Activated naive CD4-positive, alpha-beta T cell treated with anti-CD3 and anti-CD28 coated beads, Interleukin-2, amount 50 U/mL, for 72 hours (primary cell): Measurements from ENCODE around the gene SNAP23. TPM values are rescaled to one million over a fixed set of nuclear protein-coding genes. Genes with fewer than 3 reads are reported as not detected.

Experiments
- ATAC-seq, 2 donors: fragments of 150-1000 bp; cut with Tn5 transposase; 2 replicates each; pipeline ENCODE4 v1.10.0; 2021; ENCODE audit warnings: mild to moderate bottlenecking in 2 of 2, moderate library complexity in 2 of 2
- DNase-seq, 2 donors: peaks; one replicate each; pipeline ENCODE4 v3.0.0; 2021 to 2022; ENCODE audit warnings: low spot score in 2 of 2
- H3K27ac Mint-ChIP-seq, 2 donors: one replicate each; pipeline ENCODE4 v1.8.0; 2022; ENCODE audit warnings: mild to moderate bottlenecking in 2 of 2, mixed read lengths in 2 of 2
- H3K36me3 Mint-ChIP-seq, 2 donors: one replicate each; pipeline ENCODE4 v1.8.0; 2022; ENCODE audit warnings: mixed read lengths in 2 of 2
- H3K9me3 Mint-ChIP-seq, 2 donors: one replicate each; pipeline ENCODE4 v1.8.0; 2022; ENCODE audit warnings: mixed read lengths in 2 of 2
- total RNA-seq, 2 donors: library from RNA; stranded (reverse); gene quantifications; one replicate each; pipeline ENCODE4 v1.2.3, GENCODE V29; 2022

The SNAP23 gene
- total RNA-seq, 2 donors from 2014 or later: 66.7 to 68.6 TPM

GRCh38 chr15:42490671-42491538 lies 4.5 kb upstream of the SNAP23 start, which contains the start of gene ZNF106:
Gene ZNF106, minus strand, starts transcription at chr15:42491141. Its CDS starts 18,852 bp downstream, at chr15:42472289.
- peaks cover 22 to 27% of the 10 kb centered on the region in 2 donors for H3K36me3 Mint-ChIP-seq
- no peaks in the 10 kb centered on the region for H3K9me3 Mint-ChIP-seq
- H3K27ac Mint-ChIP-seq: peak within 1 kb of the TSS; percentile 98 to 100
- DNase-seq: peak; percentile 83 to 87
- ATAC-seq: peak; percentile 55 to 67

DNA sequence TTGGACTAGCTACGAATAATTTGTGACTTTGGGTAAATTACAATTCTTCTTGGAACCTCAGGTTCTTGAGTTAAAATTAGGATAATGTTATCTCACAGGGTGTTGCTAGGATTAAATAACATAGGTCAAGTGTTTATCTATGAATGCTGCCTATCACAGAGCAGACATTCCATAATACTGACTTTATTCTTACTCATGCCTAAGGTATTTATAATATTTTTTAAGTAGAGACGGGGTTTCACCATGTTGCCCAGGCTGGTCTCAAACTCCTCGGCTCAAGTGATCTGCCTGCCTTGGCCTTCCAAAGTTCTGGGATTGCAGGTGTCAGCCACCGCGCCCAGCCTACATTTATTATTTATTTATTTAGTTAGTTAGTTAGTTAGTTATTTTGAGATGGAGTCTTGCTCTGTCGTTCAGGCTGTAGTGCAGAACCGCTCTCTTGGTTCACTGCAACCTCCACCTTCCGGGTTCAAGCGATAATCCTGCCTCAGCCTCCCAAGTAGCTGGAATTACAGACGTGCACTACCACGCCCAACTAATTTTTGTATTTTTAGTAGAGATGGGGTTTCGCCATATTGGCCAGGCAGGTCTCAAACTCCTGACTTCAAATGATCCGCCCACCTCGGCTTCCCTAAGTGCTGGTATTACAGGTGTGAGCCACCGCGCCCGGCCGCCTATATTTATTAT lies 3.8 kb upstream of the SNAP23 start:
- DNase-seq: no peak
- Mint-ChIP-seq H3K27ac (peak overlapping the region; percentile 98 to 100), H3K36me3 (peaks cover 25 to 30% of the 10 kb centered on the region in 2 donors), H3K9me3 (no peaks in the 10 kb centered on the region)
- no peak for ATAC-seq

GRCh38 chr15:42493679-42494078 lies 1.8 kb upstream of the SNAP23 start:
- Mint-ChIP-seq H3K36me3 (peaks cover 24 to 25% of the 10 kb centered on the region in 2 donors), H3K9me3 (no peaks in the 10 kb centered on the region), H3K27ac (peak overlapping the region; percentile 17 to 87)
- no peak for ATAC-seq
- no peak for DNase-seq

- peak overlapping the region; percentile 87 to 97 for H3K27ac Mint-ChIP-seq
- DNase-seq (peak in 1 of 2 donors; percentile 54), ATAC-seq (peak; percentile 1 to 14)
- peaks cover 24 to 25% of the 10 kb centered on the region in 2 donors for H3K36me3 Mint-ChIP-seq
- no peaks in the 10 kb centered on the region for H3K9me3 Mint-ChIP-seq
These were observed 455 bp upstream of the SNAP23 start for GRCh38 chr15:42494998-42495360.

GRCh38 chr15:42498212-42499068 lies 3.0 kb downstream of the SNAP23 start:
- Mint-ChIP-seq H3K27ac (no peak overlapping the region), H3K36me3 (peaks cover 9 to 11% of the 10 kb centered on the region in 2 donors)

GRCh38 chr15:42499858-42500609 lies 4.6 kb downstream of the SNAP23 start:
- Mint-ChIP-seq H3K27ac (peak overlapping the region in 1 of 2 donors; percentile 55), H3K36me3 (peaks cover 9 to 11% of the 10 kb centered on the region in 2 donors), H3K9me3 (no peaks in the 10 kb centered on the region)
- ATAC-seq: no peak
- DNase-seq: no peak

More at GRCh38 chr15:42498212-42499068, 3.0 kb downstream of the SNAP23 start:
- ATAC-seq: no peak
- H3K9me3 Mint-ChIP-seq: no peaks in the 10 kb centered on the region
- no peak for DNase-seq

DNA sequence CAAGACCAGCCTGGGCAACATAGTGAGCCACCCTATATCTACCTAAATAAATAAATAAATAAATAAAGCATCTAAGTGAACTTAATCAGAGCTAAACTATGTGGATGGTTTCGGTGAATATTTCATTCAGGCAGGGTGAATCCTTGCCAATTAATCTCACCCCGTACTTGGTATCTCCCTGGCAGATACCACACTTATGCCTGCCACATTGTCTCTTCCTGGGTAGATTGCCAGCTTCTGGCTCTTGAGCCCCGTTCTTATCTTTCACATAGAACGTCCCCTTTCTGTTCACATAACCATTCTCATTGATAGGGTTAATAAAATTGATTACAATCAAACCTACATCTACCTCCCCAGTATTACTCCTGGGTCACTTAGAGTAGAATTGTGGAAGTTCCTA lies 7.0 kb downstream of the SNAP23 start:
- no peaks in the 10 kb centered on the region for H3K9me3 Mint-ChIP-seq
- H3K27ac Mint-ChIP-seq: no peak overlapping the region
- H3K36me3 Mint-ChIP-seq: no peaks in the 10 kb centered on the region
- no peak for ATAC-seq
- no peak for DNase-seq

DNA sequence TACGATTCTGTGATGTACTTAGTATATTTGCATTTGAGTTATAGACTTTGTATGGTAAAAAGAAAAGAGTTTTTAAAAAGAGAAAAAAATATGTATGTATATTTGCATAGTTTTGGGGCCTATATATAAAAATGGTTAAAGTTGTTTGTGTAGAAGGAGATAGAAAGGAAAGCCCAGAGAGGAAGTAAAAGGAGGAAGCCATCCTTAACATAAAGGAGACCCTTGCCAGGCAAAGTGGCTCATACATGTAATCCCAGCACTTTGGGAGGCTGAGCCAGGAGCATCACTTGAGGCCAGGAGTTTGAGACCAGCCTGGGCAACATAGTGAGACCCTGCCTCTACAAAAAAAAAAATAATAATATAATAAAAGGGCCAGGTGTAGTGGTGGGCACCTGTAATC lies 8.4 kb downstream of the SNAP23 start:
- no peak overlapping the region for H3K27ac Mint-ChIP-seq
- DNase-seq (no peak), ATAC-seq (no peak)
- no peaks in the 10 kb centered on the region for H3K36me3 Mint-ChIP-seq
- no peaks in the 10 kb centered on the region for H3K9me3 Mint-ChIP-seq

GRCh38 chr15:42504631-42505030 lies 9.2 kb downstream of the SNAP23 start:
- ATAC-seq: no peak
- no peak for DNase-seq
- no peaks in the 10 kb centered on the region for H3K9me3 Mint-ChIP-seq
- H3K27ac Mint-ChIP-seq: no peak overlapping the region
- H3K36me3 Mint-ChIP-seq: no peaks in the 10 kb centered on the region

GRCh38 chr15:42507514-42507913 lies 12.1 kb downstream of the SNAP23 start:
- no peak for ATAC-seq
- no peaks in the 10 kb centered on the region for H3K36me3 Mint-ChIP-seq
- H3K9me3 Mint-ChIP-seq: no peaks in the 10 kb centered on the region
- no peak overlapping the region for H3K27ac Mint-ChIP-seq
- no peak for DNase-seq

- no peak overlapping the region for H3K27ac Mint-ChIP-seq
- DNase-seq (no peak), ATAC-seq (no peak)
- H3K9me3 Mint-ChIP-seq: no peaks in the 10 kb centered on the region
- H3K36me3 Mint-ChIP-seq: no peaks in the 10 kb centered on the region
These were observed 12.8 kb downstream of the SNAP23 start for GRCh38 chr15:42508263-42508690.

GRCh38 chr15:42510258-42511006 lies 15.0 kb downstream of the SNAP23 start:
- Mint-ChIP-seq H3K36me3 (no peaks in the 10 kb centered on the region), H3K27ac (peak overlapping the region in 1 of 2 donors; percentile 40), H3K9me3 (no peaks in the 10 kb centered on the region)
- ATAC-seq (no peak), DNase-seq (no peak)

DNA sequence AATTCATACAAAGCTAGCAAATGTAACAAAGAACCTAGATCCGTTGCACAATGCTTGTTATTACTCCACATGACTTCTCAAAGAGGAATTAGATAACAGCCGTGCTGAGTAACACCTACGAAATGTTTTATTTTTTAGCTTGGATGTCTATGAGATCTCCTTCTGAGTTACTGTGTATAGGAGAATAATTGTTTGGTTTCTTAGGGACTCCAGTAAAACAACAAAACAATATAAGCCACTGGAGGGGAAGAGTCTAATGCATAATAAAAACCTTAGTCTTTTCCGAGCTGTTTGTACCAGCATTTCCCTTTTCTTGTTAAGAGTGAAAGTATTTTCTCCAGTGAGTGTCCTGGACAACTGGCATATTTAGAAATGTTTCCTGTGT lies 15.6 kb downstream of the SNAP23 start:
- ATAC-seq: no peak
- no peak overlapping the region for H3K27ac Mint-ChIP-seq
- DNase-seq: no peak
- no peaks in the 10 kb centered on the region for H3K36me3 Mint-ChIP-seq
- no peaks in the 10 kb centered on the region for H3K9me3 Mint-ChIP-seq

DNA sequence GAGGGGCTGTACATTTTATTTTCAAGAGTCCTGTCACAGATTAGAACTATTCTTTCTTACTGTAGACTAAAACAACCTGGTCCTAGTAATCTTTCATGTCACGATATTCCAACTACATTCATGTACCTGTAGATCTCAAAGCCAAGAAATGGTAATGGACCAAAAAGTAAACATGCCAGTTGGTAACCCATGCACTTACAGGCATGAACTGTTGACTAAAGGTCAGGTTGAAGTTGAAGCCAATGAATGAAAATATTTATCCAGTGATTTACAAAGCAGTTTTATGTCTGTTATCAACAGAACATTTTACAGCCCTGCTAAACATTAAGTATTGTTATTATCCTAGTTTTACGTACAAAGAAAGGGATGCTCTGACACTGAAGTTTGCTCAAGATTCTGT lies 27.9 kb downstream of the SNAP23 start:
- DNase-seq (no peak), ATAC-seq (no peak)
- H3K9me3 Mint-ChIP-seq: no peaks in the 10 kb centered on the region
- no peak overlapping the region for H3K27ac Mint-ChIP-seq
- H3K36me3 Mint-ChIP-seq: no peaks in the 10 kb centered on the region

GRCh38 chr15:42528970-42529369 lies 33.5 kb downstream of the SNAP23 start:
- Mint-ChIP-seq H3K36me3 (peaks cover 0 to 10% of the 10 kb centered on the region in 2 donors), H3K27ac (no peak overlapping the region), H3K9me3 (no peaks in the 10 kb centered on the region)
- ATAC-seq (no peak), DNase-seq (no peak)
